Keratinocyte (primary cell): ENCODE results near the gene ITPK1.

ENCODE experiments used
- EZH2 ChIP-seq: IDR thresholded peaks from one replicate; pipeline ENCODE4 v1.6.1; 2012; ENCODE audit warnings: inconsistent platforms, mild to moderate bottlenecking, low read length, moderate library complexity
- TF ChIP-seq, protein P1 (sequence below), 3 experiments: IDR thresholded peaks in 1 of 3; conservative IDR thresholded peaks in 1 of 3; optimal IDR thresholded peaks in 1 of 3; 2 replicates in 2 of 3; 3 replicates in 1 of 3; pipeline versions ENCODE3 to v1.5.1; 2011; ENCODE audit warnings: low read length in 3 of 3, mild to moderate bottlenecking in 3 of 3, moderate library complexity in 2 of 3, control low read depth in 1 of 3, inconsistent platforms in 1 of 3; ENCODE audit not compliant: insufficient read depth in 2 of 3; ENCODE audit errors: extremely low read depth in 1 of 3

DNA sequence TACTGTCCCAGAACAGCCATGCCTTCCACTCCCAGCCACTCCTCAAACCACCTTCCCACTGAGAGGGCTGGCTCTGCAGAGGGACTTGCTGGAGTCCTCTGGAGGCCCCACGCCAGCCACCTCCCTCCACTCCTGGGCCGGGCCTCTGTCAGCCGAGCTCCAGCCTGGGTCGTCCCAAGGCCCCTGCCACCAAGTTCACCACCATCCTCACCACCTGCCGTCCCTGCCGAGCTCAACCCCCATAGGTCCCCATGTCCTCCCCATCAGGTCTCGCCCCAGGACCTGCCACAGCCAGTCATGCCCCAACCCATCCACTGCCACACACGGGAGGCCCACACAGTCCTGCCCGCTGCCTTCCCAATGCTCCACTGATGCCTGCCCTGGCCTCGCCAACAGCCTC, 39.0 kb downstream of the ITPK1 start:
- no peak for TF ChIP-seq EZH2
- TF ChIP-seq, protein P1, sequence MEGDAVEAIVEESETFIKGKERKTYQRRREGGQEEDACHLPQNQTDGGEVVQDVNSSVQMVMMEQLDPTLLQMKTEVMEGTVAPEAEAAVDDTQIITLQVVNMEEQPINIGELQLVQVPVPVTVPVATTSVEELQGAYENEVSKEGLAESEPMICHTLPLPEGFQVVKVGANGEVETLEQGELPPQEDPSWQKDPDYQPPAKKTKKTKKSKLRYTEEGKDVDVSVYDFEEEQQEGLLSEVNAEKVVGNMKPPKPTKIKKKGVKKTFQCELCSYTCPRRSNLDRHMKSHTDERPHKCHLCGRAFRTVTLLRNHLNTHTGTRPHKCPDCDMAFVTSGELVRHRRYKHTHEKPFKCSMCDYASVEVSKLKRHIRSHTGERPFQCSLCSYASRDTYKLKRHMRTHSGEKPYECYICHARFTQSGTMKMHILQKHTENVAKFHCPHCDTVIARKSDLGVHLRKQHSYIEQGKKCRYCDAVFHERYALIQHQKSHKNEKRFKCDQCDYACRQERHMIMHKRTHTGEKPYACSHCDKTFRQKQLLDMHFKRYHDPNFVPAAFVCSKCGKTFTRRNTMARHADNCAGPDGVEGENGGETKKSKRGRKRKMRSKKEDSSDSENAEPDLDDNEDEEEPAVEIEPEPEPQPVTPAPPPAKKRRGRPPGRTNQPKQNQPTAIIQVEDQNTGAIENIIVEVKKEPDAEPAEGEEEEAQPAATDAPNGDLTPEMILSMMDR (optimal IDR thresholded peaks at IDR 0.05 in 1 of 3, IDR thresholded peaks at IDR 0.05 in 1 of 3, conservative IDR thresholded peaks at IDR 0.05 in 1 of 3; ENCODE audit: extremely low read depth in 1 of 3, insufficient read depth in 2 of 3, low read length in 3 of 3), result no peak
